OCI-LY7 (cell line): Measurements from ENCODE around the gene TEKTIP1.

Experiments
- CTCF ChIP-seq: fragments of 200-600 bp; sonication (generic); conservative IDR thresholded peaks from 2 replicates; pipeline ENCODE4 v1.5.1; 2014; ENCODE audit warnings: mild to moderate bottlenecking, antibody characterized with exemption, low read length, moderate library complexity, mixed read lengths
- EZH2phosphoT487 ChIP-seq: fragments of 200-600 bp; sonication (generic); IDR thresholded peaks from 2 replicates; pipeline ENCODE4 v1.6.1; 2018; ENCODE audit warnings: low read depth, borderline replicate concordance, mild to moderate bottlenecking, mixed run types, antibody characterized with exemption, low read length, moderate library complexity, mixed read lengths

GRCh38 chr19:3551792-3552095 is 12.8 kb downstream of the TEKTIP1 start:
- no peak for TF ChIP-seq CTCF
- TF ChIP-seq EZH2phosphoT487, result no peak
